Measurements from ENCODE around the gene COPZ2. TPM values are rescaled to one million over a fixed set of nuclear protein-coding genes. Genes with fewer than 3 reads are reported as not detected.
A peak's percentile ranks its signal among the peaks of the same experiment; 100 is the strongest.

The COPZ2 gene
- total RNA-seq, 1 experiment from 2014 or later: not detected

DNA sequence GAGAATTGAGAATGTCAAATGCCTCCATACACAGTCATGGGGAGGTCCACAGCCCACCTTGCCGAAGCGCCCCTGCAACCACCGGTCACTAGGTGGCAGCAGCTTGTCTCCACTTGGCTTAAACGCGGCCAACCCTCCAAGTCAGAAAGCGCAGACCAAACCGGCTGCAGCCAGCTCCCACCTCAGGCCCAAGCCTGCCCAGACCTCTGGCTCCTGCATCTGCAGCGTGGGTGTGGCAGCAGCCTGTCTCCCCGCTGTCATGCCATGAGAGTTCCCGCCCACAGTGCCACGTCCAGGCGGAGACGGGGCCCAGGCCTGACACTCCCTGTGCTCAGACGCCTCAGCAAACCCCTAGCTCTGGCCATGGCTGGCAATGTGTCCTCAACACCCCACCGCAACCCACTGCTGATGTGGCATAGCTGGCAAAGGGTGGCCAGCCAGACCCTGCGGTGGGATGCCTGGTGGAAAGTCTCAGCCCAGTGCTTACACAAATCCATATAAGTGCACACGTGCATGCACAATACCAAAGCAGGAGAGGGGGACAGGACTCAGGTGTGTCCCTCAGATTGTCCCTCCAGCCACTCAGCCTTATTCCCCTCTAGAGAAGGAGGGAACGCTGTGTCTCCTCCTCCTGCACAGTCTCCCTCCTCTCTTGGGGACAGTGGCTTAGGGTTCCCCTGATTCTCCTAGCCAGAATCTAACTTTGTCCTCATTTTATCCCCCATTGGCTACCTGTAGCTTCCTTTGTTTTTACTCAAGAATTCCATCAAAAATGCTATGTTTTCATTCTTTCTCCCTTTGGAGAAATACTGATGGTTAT, 10.9 kb downstream of the COPZ2 start:
- H3K27ac ChIP-seq (ENCODE audit: low read depth, low read length): peak overlapping the region; percentile 64; the same call in 1 of the 2 replicates
- peak overlapping the region; percentile 54 to 62 for H3K4me3 ChIP-seq (replicated peaks in 1 of 2; ENCODE audit: low read depth in 1 of 2, low read length in 2 of 2)
- H3K36me3 ChIP-seq (ENCODE audit: control insufficient read depth in 1 of 2, insufficient read depth in 2 of 2, low read length in 2 of 2): no peaks in the 10 kb centered on the region
- H3K4me1 ChIP-seq (ENCODE audit: control insufficient read depth in 1 of 2, insufficient read depth in 2 of 2, low read length in 2 of 2): peaks cover 26 to 45% of the 10 kb centered on the region in 2 experiments
- H2AFZ ChIP-seq (ENCODE audit: low read depth, low read length, poor library complexity, severe bottlenecking): peak overlapping the region; percentile 96
- no peaks in the 10 kb centered on the region for H3K9me2 ChIP-seq (ENCODE audit: insufficient read depth)
- peak; percentile 90 for DNase-seq (ENCODE audit: low read depth, low spot score)
- H3K4me2 ChIP-seq (ENCODE audit: low read length): peak overlapping the region; percentile 95
- POLR2A ChIA-PET: interaction anchor here (0.7 to 2.6 kb wide), 10 partner anchors 9 to 586 kb away, joined by 3 to 45 read pairs (median 5); partner anchors contain the start of genes CBX1, NFE2L1 and SNX11
- no peaks in the 10 kb centered on the region for H4K20me1 ChIP-seq (ENCODE audit: insufficient read depth)
- BruUV-seq (replicated peaks): no TSS peak
- peak; percentile 52 for ATAC-seq
- no peaks in the 10 kb centered on the region for H3K27me3 ChIP-seq (ENCODE audit: insufficient read depth, low read length)
- CTCF ChIA-PET: interaction anchor here (0.8 to 3.5 kb wide), 34 partner anchors 8 to 858 kb away, joined by 3 to 171 read pairs (median 5); partner anchors contain the start of genes CBX1, HOXB8, NFE2L1 and PNPO
- H3K9me3 ChIP-seq (ENCODE audit: control insufficient read depth in 1 of 2, insufficient read depth in 1 of 2, low read depth in 1 of 2, low read length in 2 of 2): no peaks in the 10 kb centered on the region
- H3K79me2 ChIP-seq (ENCODE audit: insufficient read depth, low read length): no peaks in the 10 kb centered on the region
- peak overlapping the region; percentile 57 for H3K9ac ChIP-seq (ENCODE audit: low read length)
- intact Hi-C loops (cut with micrococcal nuclease): loop anchor here (1.0 to 10.0 kb wide), 7 partner anchors 22 to 1008 kb away; partner anchors contain the start of gene NFE2L1
- RAD21 ChIA-PET (ENCODE audit: low non-redundant PET in 1 of 2, low total read pairs in 2 of 2, uncharacterized antibody in 2 of 2, unreplicated experiment in 2 of 2): interaction anchor here (0.5 to 3.0 kb wide), 10 partner anchors 18 to 107 kb away, joined by 3 to 19 read pairs (median 4); partner anchors contain the start of gene NFE2L1 (in 2 of the 2)
- peak; percentile 29 for TF ChIP-seq YY1 (IDR thresholded peaks at IDR 0.05; ENCODE audit: extremely low read depth, insufficient replicate concordance, low read depth, low read length)
- TF ChIP-seq POLR2A (IDR thresholded peaks at IDR 0.05; ENCODE audit: borderline replicate concordance, extremely low read depth, insufficient read depth, insufficient read length): peak; percentile 37
- TF ChIP-seq ZFX (IDR thresholded peaks at IDR 0.05): peak; percentile 54; the same call in 1 of the 2 replicates
- no peak for TF ChIP-seq ZNF274 (IDR thresholded peaks at IDR 0.05; ENCODE audit: low read depth, low read length)
- TF ChIP-seq TCF7L2 (IDR thresholded peaks at IDR 0.05; ENCODE audit: borderline replicate concordance, extremely low read depth, insufficient read depth, insufficient read length): peak; percentile 31
- TF ChIP-seq POLR2AphosphoS5 (IDR thresholded peaks at IDR 0.05; ENCODE audit: low read depth, low read length): peak; percentile 67; the same call in 1 of the 2 replicates
- no peak for TF ChIP-seq JUND (IDR thresholded peaks at IDR 0.05)
- TF ChIP-seq, protein P1, sequence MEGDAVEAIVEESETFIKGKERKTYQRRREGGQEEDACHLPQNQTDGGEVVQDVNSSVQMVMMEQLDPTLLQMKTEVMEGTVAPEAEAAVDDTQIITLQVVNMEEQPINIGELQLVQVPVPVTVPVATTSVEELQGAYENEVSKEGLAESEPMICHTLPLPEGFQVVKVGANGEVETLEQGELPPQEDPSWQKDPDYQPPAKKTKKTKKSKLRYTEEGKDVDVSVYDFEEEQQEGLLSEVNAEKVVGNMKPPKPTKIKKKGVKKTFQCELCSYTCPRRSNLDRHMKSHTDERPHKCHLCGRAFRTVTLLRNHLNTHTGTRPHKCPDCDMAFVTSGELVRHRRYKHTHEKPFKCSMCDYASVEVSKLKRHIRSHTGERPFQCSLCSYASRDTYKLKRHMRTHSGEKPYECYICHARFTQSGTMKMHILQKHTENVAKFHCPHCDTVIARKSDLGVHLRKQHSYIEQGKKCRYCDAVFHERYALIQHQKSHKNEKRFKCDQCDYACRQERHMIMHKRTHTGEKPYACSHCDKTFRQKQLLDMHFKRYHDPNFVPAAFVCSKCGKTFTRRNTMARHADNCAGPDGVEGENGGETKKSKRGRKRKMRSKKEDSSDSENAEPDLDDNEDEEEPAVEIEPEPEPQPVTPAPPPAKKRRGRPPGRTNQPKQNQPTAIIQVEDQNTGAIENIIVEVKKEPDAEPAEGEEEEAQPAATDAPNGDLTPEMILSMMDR (IDR thresholded peaks at IDR 0.05 in 2 of 3, conservative IDR thresholded peaks at IDR 0.05 in 1 of 3; ENCODE audit: borderline replicate concordance in 1 of 3, insufficient read depth in 1 of 3, low read depth in 2 of 3, low read length in 2 of 3): peak in 2 of 3 experiments; percentile 99; a peak in 4 of 6 replicates

All from HCT116 (cell line).